ENCODE data around the gene TMEM247. TPM values are rescaled to one million over a fixed set of nuclear protein-coding genes. Genes with fewer than 3 reads are reported as not detected.

Gene TMEM247
- total and polyA plus RNA-seq, 2 donors (not counting 1 experiment from before 2014, with no cell fraction given): not detected

DNA sequence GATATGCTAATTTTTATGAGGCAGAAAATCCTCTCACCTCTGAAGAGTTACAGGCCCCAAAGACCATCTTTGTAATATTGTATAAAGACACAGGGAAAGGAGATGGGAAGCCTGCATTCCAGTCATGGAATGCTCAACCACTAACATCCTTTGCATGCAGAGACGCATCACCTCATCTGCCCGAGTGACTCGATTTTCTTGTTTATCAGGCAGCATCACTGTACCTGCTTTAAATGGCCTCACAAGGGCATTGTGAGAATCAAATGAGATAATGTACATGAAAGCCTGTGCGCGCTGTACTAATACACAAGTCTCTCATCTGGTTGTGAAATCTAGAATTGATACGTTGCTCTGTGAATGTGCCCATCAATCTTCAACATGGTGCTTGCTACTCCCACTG lies 10.2 kb upstream of the TMEM247 start:
- DNase-seq (ENCODE audit: low read depth in 2 of 2): no peak
- Histone ChIP-seq H3K4me3 (replicated peaks in 1 of 4; ENCODE audit: control extremely low read depth in 1 of 4, insufficient read depth in 1 of 4, low read depth in 3 of 4, low read length in 4 of 4) (no peak overlapping the region), H3K36me3 (ENCODE audit: control insufficient read depth, insufficient read depth, low read length) (no peaks in the 10 kb centered on the region), H3K27ac (ENCODE audit: insufficient read depth, low read length) (no peak overlapping the region), H3K9me3 (ENCODE audit: control insufficient read depth, insufficient read depth, low read depth, low read length) (no peaks in the 10 kb centered on the region), H3K4me2 (ENCODE audit: extremely low read depth, insufficient read depth, low read length) (no peak overlapping the region), H3K4me1 (ENCODE audit: control insufficient read depth, extremely low read depth, insufficient read depth, low read length) (no peaks in the 10 kb centered on the region), H3K9ac (ENCODE audit: insufficient read depth, low read length) (no peak overlapping the region), H3K79me2 (ENCODE audit: control insufficient read depth, insufficient read depth, low read length) (no peaks in the 10 kb centered on the region), H2AFZ (ENCODE audit: low read length) (no peak overlapping the region), H3K27me3 (ENCODE audit: control insufficient read depth, insufficient read depth, low read length) (no peaks in the 10 kb centered on the region), H4K20me1 (ENCODE audit: control insufficient read depth, extremely low read depth, insufficient read depth, low read length) (no peaks in the 10 kb centered on the region)
- TF ChIP-seq EZH2 (IDR thresholded peaks at IDR 0.05; ENCODE audit: low read length, missing control alignments): no peak
- TF ChIP-seq, protein P1, sequence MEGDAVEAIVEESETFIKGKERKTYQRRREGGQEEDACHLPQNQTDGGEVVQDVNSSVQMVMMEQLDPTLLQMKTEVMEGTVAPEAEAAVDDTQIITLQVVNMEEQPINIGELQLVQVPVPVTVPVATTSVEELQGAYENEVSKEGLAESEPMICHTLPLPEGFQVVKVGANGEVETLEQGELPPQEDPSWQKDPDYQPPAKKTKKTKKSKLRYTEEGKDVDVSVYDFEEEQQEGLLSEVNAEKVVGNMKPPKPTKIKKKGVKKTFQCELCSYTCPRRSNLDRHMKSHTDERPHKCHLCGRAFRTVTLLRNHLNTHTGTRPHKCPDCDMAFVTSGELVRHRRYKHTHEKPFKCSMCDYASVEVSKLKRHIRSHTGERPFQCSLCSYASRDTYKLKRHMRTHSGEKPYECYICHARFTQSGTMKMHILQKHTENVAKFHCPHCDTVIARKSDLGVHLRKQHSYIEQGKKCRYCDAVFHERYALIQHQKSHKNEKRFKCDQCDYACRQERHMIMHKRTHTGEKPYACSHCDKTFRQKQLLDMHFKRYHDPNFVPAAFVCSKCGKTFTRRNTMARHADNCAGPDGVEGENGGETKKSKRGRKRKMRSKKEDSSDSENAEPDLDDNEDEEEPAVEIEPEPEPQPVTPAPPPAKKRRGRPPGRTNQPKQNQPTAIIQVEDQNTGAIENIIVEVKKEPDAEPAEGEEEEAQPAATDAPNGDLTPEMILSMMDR (conservative IDR thresholded peaks at IDR 0.05 in 1 of 2, IDR thresholded peaks at IDR 0.05 in 1 of 2; ENCODE audit: low read depth in 1 of 2, low read length in 2 of 2): no peak

DNA sequence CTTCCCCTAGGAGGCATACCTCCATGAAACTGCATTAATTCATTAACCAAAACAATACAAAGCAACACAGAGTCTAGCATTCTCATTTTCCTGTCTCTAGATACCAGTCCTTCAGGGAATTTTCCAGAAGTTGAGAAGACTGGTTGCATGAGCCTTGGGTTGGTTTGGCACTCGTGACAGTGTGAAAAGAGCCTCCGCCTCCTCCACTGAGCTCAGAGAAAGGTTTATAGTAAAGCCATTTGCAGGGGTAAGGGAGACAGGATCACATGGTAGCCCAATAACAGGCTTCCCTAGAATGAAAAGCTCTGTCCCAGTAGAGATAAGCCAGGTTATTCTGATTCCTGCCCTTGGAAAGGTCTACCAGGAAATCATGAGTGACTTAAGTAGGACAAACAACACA lies 9.7 kb upstream of the TMEM247 start:
- Histone ChIP-seq H3K9me3 (ENCODE audit: control insufficient read depth, insufficient read depth, low read depth, low read length) (no peaks in the 10 kb centered on the region), H3K4me2 (ENCODE audit: extremely low read depth, insufficient read depth, low read length) (no peak overlapping the region), H3K79me2 (ENCODE audit: control insufficient read depth, insufficient read depth, low read length) (no peaks in the 10 kb centered on the region), H3K27ac (ENCODE audit: insufficient read depth, low read length) (no peak overlapping the region), H3K9ac (ENCODE audit: insufficient read depth, low read length) (no peak overlapping the region), H4K20me1 (ENCODE audit: control insufficient read depth, extremely low read depth, insufficient read depth, low read length) (no peaks in the 10 kb centered on the region), H3K27me3 (ENCODE audit: control insufficient read depth, insufficient read depth, low read length) (no peaks in the 10 kb centered on the region), H3K4me3 (replicated peaks in 1 of 4; ENCODE audit: control extremely low read depth in 1 of 4, insufficient read depth in 1 of 4, low read depth in 3 of 4, low read length in 4 of 4) (no peak overlapping the region), H3K36me3 (ENCODE audit: control insufficient read depth, insufficient read depth, low read length) (no peaks in the 10 kb centered on the region), H2AFZ (ENCODE audit: low read length) (no peak overlapping the region), H3K4me1 (ENCODE audit: control insufficient read depth, extremely low read depth, insufficient read depth, low read length) (no peaks in the 10 kb centered on the region)
- TF ChIP-seq, protein P1 (conservative IDR thresholded peaks at IDR 0.05 in 1 of 2, IDR thresholded peaks at IDR 0.05 in 1 of 2; ENCODE audit: low read depth in 1 of 2, low read length in 2 of 2): no peak
- no peak for TF ChIP-seq EZH2 (IDR thresholded peaks at IDR 0.05; ENCODE audit: low read length, missing control alignments)
- no peak for DNase-seq (ENCODE audit: low read depth in 2 of 2)

DNA sequence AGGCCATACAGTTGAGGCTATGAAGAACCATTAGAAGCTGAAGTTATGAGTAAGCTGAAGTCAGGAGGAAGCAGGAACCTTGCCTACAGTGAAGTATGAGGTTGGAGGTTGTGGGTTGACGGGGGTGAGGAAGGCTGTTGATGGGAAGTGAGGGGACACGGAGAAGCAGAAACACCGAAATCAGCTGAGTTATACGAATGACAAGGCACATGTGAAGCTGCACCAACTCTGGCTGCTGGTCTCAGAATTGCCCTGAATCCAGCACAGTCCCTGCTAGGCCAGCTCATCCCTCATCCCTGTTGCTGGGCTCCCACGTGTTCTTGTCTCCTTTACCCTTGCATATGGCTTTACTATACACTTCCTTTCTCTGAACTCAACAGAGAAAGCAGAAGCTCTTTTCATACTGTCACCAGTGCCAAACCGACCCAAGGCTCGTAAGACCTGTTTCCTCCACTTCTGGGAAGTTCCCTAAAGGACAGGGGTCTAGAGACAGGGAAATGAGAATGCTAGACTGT lies 9.2 kb upstream of the TMEM247 start:
- Histone ChIP-seq H2AFZ (ENCODE audit: low read length) (no peak overlapping the region), H3K4me2 (ENCODE audit: extremely low read depth, insufficient read depth, low read length) (no peak overlapping the region), H3K9ac (ENCODE audit: insufficient read depth, low read length) (no peak overlapping the region), H3K79me2 (ENCODE audit: control insufficient read depth, insufficient read depth, low read length) (no peaks in the 10 kb centered on the region), H3K27me3 (ENCODE audit: control insufficient read depth, insufficient read depth, low read length) (no peaks in the 10 kb centered on the region), H3K36me3 (ENCODE audit: control insufficient read depth, insufficient read depth, low read length) (no peaks in the 10 kb centered on the region), H3K4me3 (replicated peaks in 1 of 4; ENCODE audit: control extremely low read depth in 1 of 4, insufficient read depth in 1 of 4, low read depth in 3 of 4, low read length in 4 of 4) (no peak overlapping the region), H3K9me3 (ENCODE audit: control insufficient read depth, insufficient read depth, low read depth, low read length) (no peaks in the 10 kb centered on the region), H4K20me1 (ENCODE audit: control insufficient read depth, extremely low read depth, insufficient read depth, low read length) (no peaks in the 10 kb centered on the region), H3K27ac (ENCODE audit: insufficient read depth, low read length) (no peak overlapping the region), H3K4me1 (ENCODE audit: control insufficient read depth, extremely low read depth, insufficient read depth, low read length) (no peaks in the 10 kb centered on the region)
- no peak for DNase-seq (ENCODE audit: low read depth in 2 of 2)
- TF ChIP-seq, protein P1 (conservative IDR thresholded peaks at IDR 0.05 in 1 of 2, IDR thresholded peaks at IDR 0.05 in 1 of 2; ENCODE audit: low read depth in 1 of 2, low read length in 2 of 2): no peak
- no peak for TF ChIP-seq EZH2 (IDR thresholded peaks at IDR 0.05; ENCODE audit: low read length, missing control alignments)
